ENCODE measurements around the gene POLD4. TPM values are rescaled to one million over a fixed set of nuclear protein-coding genes. Genes with fewer than 3 reads are reported as not detected.

The POLD4 gene
- total RNA-seq, 4 donors from 2014 or later = 54.5 to 75.7 (median 65.0) TPM

DNA sequence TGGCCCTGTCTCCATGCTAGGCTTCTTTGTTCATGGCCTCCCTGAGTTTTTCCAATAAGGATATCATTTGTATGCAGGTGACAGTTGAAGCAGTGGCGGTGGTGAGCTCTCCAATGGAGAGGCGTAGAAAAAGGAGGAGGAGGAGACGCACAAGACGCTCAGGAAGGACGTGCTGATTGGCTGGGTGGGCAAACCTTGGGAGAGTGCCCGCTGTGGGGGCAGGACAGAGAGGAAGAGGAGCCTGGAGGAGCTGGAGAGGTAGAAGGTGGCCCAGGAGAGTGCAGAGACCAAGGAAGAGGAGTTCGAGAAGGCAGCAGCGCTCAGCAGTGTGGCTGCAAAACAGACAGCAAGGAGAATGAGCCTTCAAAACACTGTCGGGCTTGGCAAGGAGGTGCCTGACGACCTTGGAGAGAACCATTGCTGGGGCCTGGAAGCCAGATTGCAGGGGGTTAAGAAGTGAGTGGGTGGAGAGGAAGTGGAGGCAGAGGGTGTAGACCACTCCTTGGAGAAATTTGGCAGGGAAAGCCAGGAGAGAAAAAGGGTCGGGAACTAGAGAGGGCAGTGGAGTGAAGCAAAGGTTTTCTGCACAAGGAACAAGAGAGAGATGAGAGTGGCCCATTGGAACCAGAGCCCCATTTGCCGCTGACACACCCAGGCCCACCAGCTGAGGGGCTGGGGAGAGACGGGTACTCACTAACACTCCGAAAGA, 12.5 kb upstream of the POLD4 start:
- H3K4me1 ChIP-seq = peaks cover 56% of the 10 kb centered on the region

DNA sequence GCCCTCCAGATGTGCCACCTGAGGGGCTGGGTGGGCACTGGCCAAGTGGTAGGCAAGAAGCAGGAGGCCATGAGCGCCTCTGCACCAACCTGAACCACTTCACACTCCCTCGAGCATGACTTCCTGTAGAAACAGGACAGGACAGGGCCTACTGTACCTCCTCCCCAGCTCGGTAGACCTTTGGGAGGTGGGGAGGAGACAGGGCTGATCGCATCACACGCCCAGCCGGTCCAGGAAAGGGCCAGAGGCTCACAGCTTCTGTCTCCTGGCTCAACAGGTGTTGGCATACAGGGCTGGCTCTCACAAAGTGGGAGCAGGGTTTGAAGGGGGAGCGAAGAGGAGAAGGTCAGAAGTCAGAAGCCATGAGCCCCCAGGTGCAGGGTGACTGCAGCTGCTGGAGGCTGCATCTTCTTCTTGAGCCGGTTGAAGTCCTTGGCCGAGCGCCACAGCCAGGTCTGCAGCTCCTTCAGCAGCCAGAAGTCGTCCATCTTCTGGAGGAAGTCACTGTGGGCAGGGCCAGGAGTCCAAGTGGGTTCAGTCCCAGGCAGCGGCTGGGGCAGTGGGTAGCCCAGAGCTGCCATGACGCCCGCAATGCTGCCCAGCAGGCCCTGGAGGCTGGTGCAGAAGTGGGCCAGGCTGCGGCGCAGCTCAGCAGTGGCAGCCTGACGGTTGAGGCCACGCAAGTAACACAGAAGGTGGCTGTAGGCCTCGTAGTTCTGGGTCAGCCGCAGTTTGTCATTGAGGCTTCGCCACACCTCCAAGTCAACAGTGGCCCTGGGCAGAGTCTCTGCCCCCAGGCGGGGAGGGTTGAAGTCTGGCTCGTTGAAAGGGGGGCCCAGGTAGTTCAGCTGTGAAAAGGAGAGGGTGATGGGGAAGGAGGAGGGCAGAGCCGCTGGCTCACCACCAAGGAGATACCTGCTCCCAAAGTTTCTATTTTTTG, 11.7 kb upstream of the POLD4 start:
- TF ChIP-seq POLR2A (IDR thresholded peaks at IDR 0.05) (no peak), EP300 (IDR thresholded peaks at IDR 0.05) (no peak)
- H3K9me3 ChIP-seq = no peaks in the 10 kb centered on the region
- H3K4me1 ChIP-seq = peaks cover 47% of the 10 kb centered on the region
- peaks cover 3% of the 10 kb centered on the region for H3K36me3 ChIP-seq
- H3K4me3 ChIP-seq = no peak overlapping the region
- 76% methylated on average over 10 of the region's 24 CpGs for WGBS
- no peak for DNase-seq (ENCODE audit: low spot score in 2 of 2)
- no peak overlapping the region for H3K27ac ChIP-seq
- H3K27me3 ChIP-seq = no peaks in the 10 kb centered on the region

More for the DNA sequence above, 12.5 kb upstream of the POLD4 start:
- TF ChIP-seq POLR2A (IDR thresholded peaks at IDR 0.05) (no peak), EP300 (IDR thresholded peaks at IDR 0.05) (no peak), POLR2AphosphoS5 (IDR thresholded peaks at IDR 0.05) (no peak)
- TF ChIP-seq, protein P1, sequence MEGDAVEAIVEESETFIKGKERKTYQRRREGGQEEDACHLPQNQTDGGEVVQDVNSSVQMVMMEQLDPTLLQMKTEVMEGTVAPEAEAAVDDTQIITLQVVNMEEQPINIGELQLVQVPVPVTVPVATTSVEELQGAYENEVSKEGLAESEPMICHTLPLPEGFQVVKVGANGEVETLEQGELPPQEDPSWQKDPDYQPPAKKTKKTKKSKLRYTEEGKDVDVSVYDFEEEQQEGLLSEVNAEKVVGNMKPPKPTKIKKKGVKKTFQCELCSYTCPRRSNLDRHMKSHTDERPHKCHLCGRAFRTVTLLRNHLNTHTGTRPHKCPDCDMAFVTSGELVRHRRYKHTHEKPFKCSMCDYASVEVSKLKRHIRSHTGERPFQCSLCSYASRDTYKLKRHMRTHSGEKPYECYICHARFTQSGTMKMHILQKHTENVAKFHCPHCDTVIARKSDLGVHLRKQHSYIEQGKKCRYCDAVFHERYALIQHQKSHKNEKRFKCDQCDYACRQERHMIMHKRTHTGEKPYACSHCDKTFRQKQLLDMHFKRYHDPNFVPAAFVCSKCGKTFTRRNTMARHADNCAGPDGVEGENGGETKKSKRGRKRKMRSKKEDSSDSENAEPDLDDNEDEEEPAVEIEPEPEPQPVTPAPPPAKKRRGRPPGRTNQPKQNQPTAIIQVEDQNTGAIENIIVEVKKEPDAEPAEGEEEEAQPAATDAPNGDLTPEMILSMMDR (IDR thresholded peaks at IDR 0.05) = no peak
- no peak for DNase-seq (ENCODE audit: low spot score in 2 of 2)
- H3K9me3 ChIP-seq = no peaks in the 10 kb centered on the region
- H3K36me3 ChIP-seq = peaks cover 3% of the 10 kb centered on the region
- whole genome bisulfite sequencing = 58% methylated on average over 14 of the region's 14 CpGs
- H3K27ac ChIP-seq = no peak overlapping the region
- no peaks in the 10 kb centered on the region for H3K27me3 ChIP-seq
- no peak overlapping the region for H3K4me3 ChIP-seq

DNA sequence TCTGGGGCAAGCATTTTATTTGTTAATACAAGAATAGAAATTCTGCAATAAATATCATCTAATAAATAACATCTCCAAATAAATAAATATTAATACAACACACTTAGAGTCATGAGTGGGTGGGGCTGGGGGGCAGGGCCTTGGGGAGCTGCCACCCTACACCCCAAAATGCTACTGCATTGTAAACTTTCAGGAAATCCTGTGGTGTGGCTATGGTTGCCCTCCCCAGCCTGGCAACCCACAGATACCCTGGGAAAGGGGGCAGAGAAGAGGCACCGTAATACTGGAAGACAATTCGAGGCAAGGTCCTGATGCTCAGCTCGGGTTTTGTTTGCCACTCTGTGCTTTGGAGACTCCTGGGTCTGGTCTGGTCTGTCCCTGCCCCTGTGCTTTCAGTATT, 10.8 kb upstream of the POLD4 start:
- peaks cover 39% of the 10 kb centered on the region for H3K4me1 ChIP-seq
- 96% methylated on average over 3 of the region's 3 CpGs for WGBS

DNA sequence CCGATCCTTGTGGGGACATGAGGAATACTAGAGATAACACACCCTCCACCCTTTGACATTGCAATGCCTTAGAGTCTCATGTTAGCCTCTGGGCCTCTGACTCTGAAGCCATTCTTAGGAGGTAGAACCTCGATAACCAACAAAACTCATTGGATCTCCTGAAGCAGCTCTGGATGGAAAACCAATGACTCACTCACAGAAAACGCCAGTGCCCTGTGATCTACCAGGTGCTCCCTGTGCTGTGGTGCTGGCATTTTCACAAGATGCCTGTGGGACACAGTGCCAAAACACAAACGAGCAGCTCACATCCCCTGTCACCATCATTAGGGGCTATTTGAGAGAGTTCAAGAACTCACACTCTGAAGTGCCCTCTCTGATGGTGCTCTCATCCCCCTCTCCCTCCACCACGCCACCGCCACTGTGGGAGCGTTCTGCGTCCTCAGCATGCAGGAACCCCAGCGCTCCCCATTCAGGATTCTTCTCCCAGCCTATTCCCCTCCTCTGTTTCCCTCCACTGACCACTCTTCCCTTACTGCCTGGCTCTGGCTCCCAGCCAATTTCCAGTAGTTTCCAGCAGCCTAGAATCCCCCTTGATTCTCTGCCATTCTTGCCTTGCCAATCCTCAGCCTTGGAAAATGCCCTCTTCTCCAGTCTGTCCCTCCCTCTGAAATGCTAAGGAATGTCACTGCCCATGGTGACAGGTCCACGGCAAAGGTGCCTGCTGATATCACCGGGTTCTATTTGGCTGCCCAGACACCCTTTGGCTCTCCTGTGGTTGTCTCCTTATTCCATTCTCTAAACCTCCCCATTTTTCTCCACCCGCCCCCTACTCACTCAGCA, 4.7 kb upstream of the POLD4 start:
- H3K36me3 ChIP-seq = no peaks in the 10 kb centered on the region
- no peak overlapping the region for H3K27ac ChIP-seq
- WGBS = 72% methylated on average over 12 of the region's 12 CpGs
- no peak overlapping the region for H3K4me3 ChIP-seq
- TF ChIP-seq POLR2AphosphoS5 (IDR thresholded peaks at IDR 0.05) (no peak), EP300 (IDR thresholded peaks at IDR 0.05) (no peak), POLR2A (IDR thresholded peaks at IDR 0.05) (no peak)
- TF ChIP-seq, protein P1 (IDR thresholded peaks at IDR 0.05) = no peak
- H3K27me3 ChIP-seq = no peaks in the 10 kb centered on the region
- no peak for DNase-seq (ENCODE audit: low spot score in 2 of 2)
- no peaks in the 10 kb centered on the region for H3K9me3 ChIP-seq
- peaks cover 49% of the 10 kb centered on the region for H3K4me1 ChIP-seq

More for the DNA sequence above, 10.8 kb upstream of the POLD4 start:
- Histone ChIP-seq H3K4me3 (no peak overlapping the region), H3K9me3 (no peaks in the 10 kb centered on the region), H3K36me3 (peaks cover 3% of the 10 kb centered on the region), H3K27me3 (no peaks in the 10 kb centered on the region), H3K27ac (no peak overlapping the region)
- no peak for DNase-seq (ENCODE audit: low spot score in 2 of 2)
- TF ChIP-seq EP300 (IDR thresholded peaks at IDR 0.05) (no peak), POLR2A (IDR thresholded peaks at IDR 0.05) (no peak), POLR2AphosphoS5 (IDR thresholded peaks at IDR 0.05) (no peak)

DNA sequence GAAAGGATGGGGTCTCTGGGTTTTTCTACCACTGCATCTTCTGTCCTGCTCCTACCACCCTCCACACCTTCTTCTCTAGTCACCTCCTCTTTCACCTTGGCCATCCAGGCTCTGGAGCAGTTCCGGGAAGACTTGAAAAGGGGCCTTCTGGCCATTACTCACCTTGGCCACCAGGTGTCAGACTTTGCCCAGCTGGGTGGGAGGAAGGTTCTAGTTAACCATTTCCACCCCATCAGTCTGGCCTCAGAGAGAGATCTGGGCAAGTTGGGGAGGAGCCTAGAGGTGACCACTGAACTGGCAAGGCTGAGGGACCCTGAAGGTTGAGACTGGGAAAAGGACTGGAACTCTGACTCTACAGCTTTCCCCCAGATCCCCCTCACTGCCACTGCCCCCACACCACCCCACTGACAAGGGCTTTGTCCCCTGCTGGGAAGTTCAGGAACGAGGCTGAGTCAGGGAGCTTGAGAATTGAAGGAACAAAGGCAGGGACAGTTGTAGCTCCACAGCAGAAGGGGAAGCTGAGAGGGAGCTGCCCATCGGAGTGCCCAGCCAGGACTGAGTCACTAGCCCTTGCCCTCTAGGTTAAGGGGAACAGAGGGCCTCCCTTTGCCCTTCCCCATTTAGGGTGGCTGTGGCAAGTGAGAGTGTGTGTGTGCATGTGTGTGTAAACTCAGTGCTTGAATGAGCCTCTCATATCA, 3.7 kb upstream of the POLD4 start:
- WGBS = 33% methylated on average over 3 of the region's 3 CpGs
- Histone ChIP-seq H3K4me1 (peaks cover 59% of the 10 kb centered on the region), H3K27me3 (no peaks in the 10 kb centered on the region), H3K9me3 (no peaks in the 10 kb centered on the region), H3K36me3 (no peaks in the 10 kb centered on the region), H3K27ac (peak overlapping the region; percentile 98), H3K4me3 (no peak overlapping the region)
- TF ChIP-seq POLR2AphosphoS5 (IDR thresholded peaks at IDR 0.05) = peak in 1 of 3 donors; percentile 35
- TF ChIP-seq EP300 (IDR thresholded peaks at IDR 0.05) = no peak
- TF ChIP-seq, protein P1 (IDR thresholded peaks at IDR 0.05) = peak; percentile 86 to 88
- no peak for DNase-seq (ENCODE audit: low spot score in 2 of 2)

Measured in suprapubic skin (tissue), 4 donors.